ENCODE results near the gene CCS. TPM values are rescaled to one million over a fixed set of nuclear protein-coding genes. Genes with fewer than 3 reads are reported as not detected.

Gene CCS
- total and polyA plus RNA-seq, 9 of the 15 experiments (the other 6 are each of a cell fraction or from before 2014, with no cell fraction given), result 1.1 to 46.6 (median 26.8) TPM

- TF ChIP-seq MEF2D (tag; conservative IDR thresholded peaks at IDR 0.05; ENCODE audit: low read depth) (no peak), MAFG (tag; conservative IDR thresholded peaks at IDR 0.05) (no peak), ZNF347 (CRISPR knock-in tag; IDR thresholded peaks at IDR 0.05; ENCODE audit: low read depth) (no peak), NCOA1 (IDR thresholded peaks at IDR 0.05; ENCODE audit: low read depth) (no peak), MTA1 (IDR thresholded peaks at IDR 0.05; ENCODE audit: borderline replicate concordance) (no peak), DMBX1 (CRISPR knock-in tag; IDR thresholded peaks at IDR 0.05; ENCODE audit: borderline replicate concordance) (no peak), CSDE1 (IDR thresholded peaks at IDR 0.05) (no peak; a peak in 1 of 4 replicates), MAFF (IDR thresholded peaks at IDR 0.05; ENCODE audit: low read length) (no peak), HNRNPLL (IDR thresholded peaks at IDR 0.05; ENCODE audit: low read depth, low read length, poor library complexity, severe bottlenecking) (peak; percentile 73), ZNF79 (CRISPR knock-in tag; IDR thresholded peaks at IDR 0.05; ENCODE audit: low read depth) (no peak), SRSF7 (optimal IDR thresholded peaks at IDR 0.05; ENCODE audit: low read depth, low read length) (no peak), ZNF551 (CRISPR knock-in tag; IDR thresholded peaks at IDR 0.05) (no peak), ZBTB7A (IDR thresholded peaks at IDR 0.05; ENCODE audit: borderline replicate concordance, control insufficient read depth, low read depth, low read length) (no peak; the same call in 1 of the 2 replicates), GTF3C2 (IDR thresholded peaks at IDR 0.05; ENCODE audit: borderline replicate concordance, extremely low read depth, insufficient read length) (no peak), DPF2 (IDR thresholded peaks at IDR 0.05) (no peak; the same call in 1 of the 2 replicates), E2F8 (IDR thresholded peaks at IDR 0.05; ENCODE audit: low read depth, partially characterized antibody) (no peak), TFE3 (CRISPR knock-in tag; IDR thresholded peaks at IDR 0.05) (no peak), ZKSCAN1 (IDR thresholded peaks at IDR 0.05; ENCODE audit: low read depth, low read length) (peak; percentile 63; the same call in 1 of the 2 replicates), ILF3 (IDR thresholded peaks at IDR 0.05; ENCODE audit: borderline replicate concordance) (no peak), POLR2G (IDR thresholded peaks at IDR 0.05; ENCODE audit: low read depth, low read length) (peak; percentile 97), ZNF584 (CRISPR knock-in tag; IDR thresholded peaks at IDR 0.05; ENCODE audit: low read depth) (no peak)
Measured at GRCh38 chr11:66592457-66593302, at the start of gene CCS, which contains the start of gene CCDC87 (continued).
